NCI-H345 treated with DMSO at 0.1 percent for 48 hours (cell line): Measurements from ENCODE around the gene ASXL2.
A peak's percentile ranks its signal among the peaks of the same experiment; 100 is the strongest.
"Not testable (repeated sequence)": the region's sequence is repeated elsewhere in the genome, so short reads cannot be mapped to it uniquely, and the experiment has no call there.

ENCODE experiments used
- DNase-seq: peaks from one replicate; lab custom pipeline; 2025; ENCODE audit not compliant: unreplicated experiment; lab: John Stamatoyannopoulos, UW

Gene ASXL2

GRCh38 chr2:25742501-25742900, 135.8 kb downstream of the ASXL2 start:
- DNase-seq: no peak

GRCh38 chr2:25740810-25741381, 137.4 kb downstream of the ASXL2 start:
- no peak for DNase-seq

GRCh38 chr2:25738383-25739343, 139.6 kb downstream of the ASXL2 start:
- no peak for DNase-seq

GRCh38 chr2:25736899-25737515, 141.3 kb downstream of the ASXL2 start:
- no peak for DNase-seq

DNA sequence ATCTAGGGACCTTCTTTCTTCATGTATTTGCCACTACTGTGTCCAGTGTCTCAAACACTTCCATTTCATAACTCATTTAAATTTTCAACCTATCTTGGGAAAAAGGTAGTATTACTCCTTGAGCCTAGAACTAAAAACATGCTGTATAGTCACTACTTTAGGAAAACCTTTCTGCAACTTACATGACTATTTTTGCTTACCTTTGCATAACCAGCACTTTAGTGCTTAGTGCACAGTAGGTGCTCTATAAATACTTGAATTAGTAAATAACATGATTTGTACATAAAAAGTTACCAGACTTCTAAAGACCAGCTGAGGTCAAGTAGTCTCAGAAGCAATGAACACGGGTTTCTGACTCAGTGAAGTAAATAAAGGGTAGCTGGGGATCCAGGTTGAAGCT, 142.5 kb downstream of the ASXL2 start:
- no peak for DNase-seq

GRCh38 chr2:25728559-25728958, 149.7 kb downstream of the ASXL2 start:
- no peak for DNase-seq

DNA sequence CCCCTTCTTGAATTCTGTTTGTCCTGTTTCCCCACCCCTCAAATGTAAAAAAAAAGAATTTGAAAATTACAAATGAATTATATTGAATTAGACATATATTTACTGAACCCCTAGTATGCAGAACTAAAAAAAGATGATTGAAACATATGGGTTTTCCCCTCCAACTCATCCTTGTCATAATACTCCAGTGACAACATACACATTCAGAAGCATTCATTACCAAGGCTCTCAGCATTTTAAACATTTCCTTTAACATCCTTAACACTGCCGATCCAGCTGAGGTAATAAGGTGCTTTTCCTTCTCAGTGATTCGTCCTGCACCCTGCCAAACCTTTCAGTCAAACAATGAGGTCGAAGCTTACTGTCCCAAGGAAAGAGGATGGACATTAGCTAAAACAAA, 151.8 kb downstream of the ASXL2 start:
- DNase-seq: no peak

- no peak for DNase-seq
Measured at GRCh38 chr2:25725877-25726276, 152.4 kb downstream of the ASXL2 start.

- no peak for DNase-seq
Measured at GRCh38 chr2:25724756-25725155, 153.5 kb downstream of the ASXL2 start.

DNA sequence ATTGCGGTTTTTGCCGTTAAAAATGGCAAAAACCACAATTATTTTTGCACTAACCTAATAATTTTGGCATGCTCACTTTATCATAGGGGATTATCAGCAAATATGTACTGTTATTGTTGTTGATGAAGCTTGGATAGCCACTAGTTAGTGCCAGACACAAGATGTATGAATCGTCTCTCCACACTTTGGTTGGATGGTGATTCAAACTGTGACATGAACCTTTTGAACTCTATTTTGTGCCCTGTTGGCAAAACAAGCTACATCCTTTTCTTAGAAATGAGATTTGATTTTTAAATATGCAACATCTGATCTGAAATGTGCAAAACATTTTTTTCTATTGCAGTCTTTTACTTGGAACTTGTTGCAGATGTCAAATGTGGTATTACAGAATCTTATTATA, 156.1 kb downstream of the ASXL2 start:
- no peak for DNase-seq

- no peak for DNase-seq
Measured at GRCh38 chr2:25720575-25720974, 157.7 kb downstream of the ASXL2 start.

DNA sequence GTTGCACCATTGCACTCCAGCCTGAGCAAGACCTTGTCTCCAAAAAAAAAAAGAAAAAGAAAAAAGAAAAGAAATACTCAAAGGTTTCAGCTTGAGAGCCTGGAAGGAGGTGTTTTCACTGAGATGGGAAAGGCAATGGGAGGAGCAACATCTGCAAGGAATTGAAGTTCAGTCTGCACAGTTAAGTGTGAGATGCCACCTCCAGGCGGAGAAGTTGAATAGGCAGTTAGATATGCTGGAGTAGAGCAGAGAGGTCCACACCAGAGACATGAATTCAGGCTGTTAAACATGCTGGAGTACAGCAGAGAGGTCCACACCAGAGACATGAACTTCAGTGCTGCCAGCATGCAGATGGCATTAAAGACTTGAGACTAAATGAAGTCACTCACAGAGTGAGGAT, 163.5 kb downstream of the ASXL2 start:
- DNase-seq: no peak

DNA sequence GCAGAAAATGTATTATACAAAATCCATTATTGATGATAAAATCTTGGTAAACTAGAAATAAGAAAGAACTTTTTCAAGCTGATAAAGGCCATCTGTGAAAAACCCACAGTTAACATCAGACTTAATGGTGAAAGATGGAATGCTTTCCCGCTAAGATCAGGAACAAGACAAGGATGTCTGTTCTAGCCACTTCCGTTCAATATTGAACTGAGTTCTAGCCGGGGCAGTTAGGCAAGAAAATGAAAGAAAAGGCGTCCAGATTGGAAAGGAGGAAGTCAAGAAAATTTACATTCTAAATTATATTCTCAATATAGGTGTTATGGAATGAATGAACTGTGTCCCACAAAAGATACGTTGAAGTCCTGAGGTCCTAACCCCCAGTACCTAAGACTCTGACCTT, 165.8 kb downstream of the ASXL2 start:
- DNase-seq: no peak

DNA sequence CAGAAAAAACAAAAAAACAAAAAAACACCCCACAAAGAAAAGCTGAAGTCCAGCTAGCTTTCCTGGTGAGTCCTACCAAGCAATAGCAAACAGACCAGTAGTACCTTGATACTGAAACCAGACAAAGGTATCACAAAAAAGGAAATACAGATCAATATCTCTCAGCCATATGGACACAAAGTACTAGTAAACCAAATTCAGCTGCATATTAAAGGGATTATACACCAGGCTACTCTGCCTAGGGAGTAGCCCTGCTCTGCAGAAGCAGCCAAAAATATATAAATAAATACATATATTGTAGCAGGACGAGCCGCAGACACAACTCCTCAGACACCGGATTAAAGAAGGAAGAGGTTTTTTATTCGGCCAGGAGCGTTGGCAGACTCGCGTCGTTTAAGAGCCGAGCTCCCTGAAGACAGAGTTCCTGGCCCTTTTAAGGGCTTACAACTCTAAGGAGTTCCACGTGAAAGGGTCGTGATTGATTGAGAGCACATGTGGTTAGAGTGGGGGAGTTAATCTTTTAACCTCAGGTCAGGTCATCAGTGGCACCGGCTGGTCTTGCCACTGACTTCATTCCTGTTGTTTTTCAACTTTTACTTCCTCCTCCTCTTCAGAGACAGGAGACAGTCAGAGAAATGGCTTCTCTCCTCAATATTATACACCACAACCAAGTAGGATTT, 166.5 kb downstream of the ASXL2 start:
- DNase-seq: no peak

DNA sequence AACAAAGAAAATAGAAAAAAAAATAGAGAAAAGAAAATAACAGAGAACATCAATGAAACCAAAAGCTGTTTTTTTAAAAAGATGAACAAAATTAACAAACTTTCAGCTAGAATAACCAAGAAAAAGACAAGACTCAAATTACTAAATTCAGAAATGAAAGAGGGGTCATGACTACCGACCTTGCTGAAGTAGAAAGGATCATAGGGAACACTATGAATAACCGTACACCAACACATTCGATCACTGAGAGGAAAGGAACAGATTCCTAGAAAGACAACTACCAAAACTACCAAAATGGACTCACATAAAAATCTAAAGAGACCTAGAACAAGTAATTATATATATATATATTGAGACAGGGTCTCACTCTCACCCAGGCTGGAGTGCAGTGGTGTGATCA, 167.5 kb downstream of the ASXL2 start:
- DNase-seq: no peak

- DNase-seq: no peak
Measured at GRCh38 chr2:25709349-25709748, 168.9 kb downstream of the ASXL2 start.

DNA sequence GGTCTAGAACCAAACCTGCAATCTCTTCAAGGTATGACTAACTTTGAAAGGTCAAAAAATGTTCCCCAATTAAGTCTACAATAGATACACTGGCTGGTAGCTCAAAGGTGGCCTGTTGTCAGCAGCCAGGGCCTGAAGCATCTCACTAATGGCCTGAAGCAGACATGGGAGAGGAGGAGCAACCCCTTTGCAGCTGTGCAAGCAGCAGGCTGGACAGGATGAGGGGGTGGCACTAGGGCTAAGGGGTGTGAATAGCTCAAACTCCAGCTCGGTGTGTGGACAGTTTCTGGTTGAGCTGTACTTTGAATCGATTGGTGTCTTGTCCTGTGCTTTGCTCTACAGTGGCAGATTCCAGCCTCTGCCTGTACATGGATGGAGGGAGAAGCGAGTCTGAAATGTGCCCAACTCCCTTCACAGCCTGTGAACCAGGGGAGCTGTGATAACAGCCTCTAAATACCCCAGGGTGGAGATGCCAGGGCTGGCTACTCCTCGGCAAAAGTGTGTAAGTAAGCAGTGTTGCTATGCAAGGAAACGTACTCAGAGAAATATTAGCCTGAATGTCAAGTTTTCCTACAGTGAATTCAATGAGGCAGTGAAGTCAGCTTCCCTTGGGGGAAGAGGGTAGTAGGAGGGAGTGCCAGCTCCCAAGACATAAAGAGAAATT, 170.2 kb downstream of the ASXL2 start:
- DNase-seq: no peak

GRCh38 chr2:25705575-25705974, 172.7 kb downstream of the ASXL2 start:
- DNase-seq: not testable (repeated sequence)

DNA sequence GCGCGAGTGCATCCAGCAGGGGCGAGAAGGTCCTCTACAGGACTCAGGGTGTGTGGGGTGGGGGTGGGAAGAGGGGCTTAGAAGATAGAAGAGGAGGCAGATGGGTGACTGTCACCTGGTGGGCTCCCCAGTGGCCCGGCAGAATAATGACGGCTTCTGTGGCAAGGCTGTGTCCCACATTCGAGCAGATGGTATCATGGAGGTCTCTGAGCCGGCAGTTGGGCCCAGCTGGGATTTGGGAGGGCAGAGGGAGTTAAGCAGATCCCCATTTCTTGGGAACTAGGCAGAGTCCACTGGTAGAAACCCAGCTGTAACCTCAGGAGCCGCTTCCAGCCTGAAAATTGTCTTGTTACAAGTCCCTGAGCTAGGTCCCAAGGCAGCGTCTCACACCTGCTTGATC, 176.5 kb downstream of the ASXL2 start:
- no peak for DNase-seq

GRCh38 chr2:25700221-25700660, 178.0 kb downstream of the ASXL2 start:
- peak; percentile 65 for DNase-seq

DNA sequence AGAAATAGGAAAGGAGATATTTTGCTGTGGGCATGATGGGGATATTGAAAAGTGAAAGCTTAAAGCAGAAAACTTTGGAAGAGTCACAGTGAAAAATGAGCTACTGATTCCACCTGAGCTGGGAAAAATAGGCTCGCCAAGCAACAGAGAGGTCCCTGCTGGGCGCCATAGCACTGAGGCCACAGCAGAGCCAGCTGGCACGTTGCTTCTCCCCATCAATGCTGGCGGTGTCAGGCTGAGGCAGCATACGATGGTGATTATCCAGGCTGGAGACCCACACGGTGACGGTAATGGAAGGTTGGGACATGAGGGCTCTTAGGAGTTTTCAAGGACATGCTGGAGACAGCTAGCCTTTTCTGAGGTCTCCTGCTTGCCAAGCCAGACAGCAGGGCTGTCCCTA, 179.1 kb downstream of the ASXL2 start:
- DNase-seq: no peak
